PC-9 (cell line): ENCODE measurements around the gene RASAL2. TPM values are rescaled to one million over a fixed set of nuclear protein-coding genes. Genes with fewer than 3 reads are reported as not detected.

Experiments
- BruUV-seq: library from RNA; stranded (reverse); fragments of 400-500 nt; replicated peaks from 2 replicates; lab custom pipeline; 2021; lab: Mats Ljungman, UMichigan
- CTCF ChIA-PET: fragments of 300-600 bp; sonication (Branson Sonifier 250); formaldehyde crosslinking; loops from one replicate; lab custom pipeline; 2022; ENCODE audit warnings: antibody characterized with exemption; lab: Charles Lee
- POLR2A ChIA-PET: fragments of 300-600 bp; sonication (Branson Sonifier 250); formaldehyde crosslinking; loops from one replicate; lab custom pipeline; 2022; ENCODE audit warnings: antibody characterized with exemption; ENCODE audit not compliant: unreplicated experiment; lab: Charles Lee
- DNase-seq, 2 experiments: peaks; one replicate each; pipeline versions ENCODE4 v3.0.0 to v3.0.0-alpha.2; 2015 to 2022; ENCODE audit warnings: mixed read lengths in 1 of 2
- H2AFZ ChIP-seq: fragments of 200-600 bp; sonication (generic); 2 replicates; pipeline ENCODE4 v1.8.1; 2017; ENCODE audit warnings: antibody characterized with exemption
- H3F3A ChIP-seq: fragments of 200-600 bp; sonication (generic); 2 replicates; pipeline ENCODE4 v1.8.1; 2017; ENCODE audit warnings: antibody characterized with exemption, mild to moderate bottlenecking, low read depth; ENCODE audit not compliant: insufficient read depth
- H3K27ac ChIP-seq: fragments of 200-600 bp; sonication (generic); 2 replicates; pipeline ENCODE4 v1.6.1; 2016; ENCODE audit warnings: mixed run types
- H3K27me3 ChIP-seq: fragments of 200-600 bp; sonication (generic); 2 replicates; pipeline ENCODE4 v1.6.1; 2016; ENCODE audit warnings: low read depth, mixed run types; ENCODE audit not compliant: insufficient read depth
- H3K36me3 ChIP-seq: fragments of 200-600 bp; sonication (generic); 2 replicates; pipeline ENCODE4 v1.6.1; 2016; ENCODE audit warnings: low read depth, mixed run types
- H3K4me1 ChIP-seq: fragments of 200-600 bp; sonication (generic); replicated peaks from 2 replicates; pipeline ENCODE4 v1.6.1; 2016; ENCODE audit warnings: mixed run types; ENCODE audit not compliant: insufficient read depth
- H3K4me2 ChIP-seq: fragments of 200-600 bp; sonication (generic); 2 replicates; pipeline ENCODE4 v1.6.1; 2017; ENCODE audit warnings: mixed run types
- H3K4me3 ChIP-seq: fragments of 200-600 bp; sonication (generic); 2 replicates; pipeline ENCODE4 v1.6.1; 2016; ENCODE audit warnings: mixed run types
- H3K79me2 ChIP-seq: fragments of 200-600 bp; sonication (generic); 2 replicates; pipeline ENCODE4 v1.6.1; 2017; ENCODE audit warnings: low read depth, mixed run types
- H3K9me2 ChIP-seq: fragments of 200-600 bp; sonication (generic); 2 replicates; pipeline ENCODE4 v1.8.1; 2017; ENCODE audit warnings: mild to moderate bottlenecking; ENCODE audit not compliant: insufficient read depth
- H3K9me3 ChIP-seq: fragments of 200-600 bp; sonication (generic); 2 replicates; pipeline ENCODE4 v1.8.1; 2016; ENCODE audit warnings: low read depth; ENCODE audit not compliant: insufficient read depth
- H4K20me1 ChIP-seq: fragments of 200-600 bp; sonication (generic); 2 replicates; pipeline ENCODE4 v1.8.1; 2017; ENCODE audit not compliant: insufficient read depth
- CTCF ChIP-seq: fragments of 200-600 bp; sonication (generic); conservative IDR thresholded peaks from 2 replicates; pipeline ENCODE4 v1.6.1; 2017; ENCODE audit warnings: mixed run types, antibody characterized with exemption, mild to moderate bottlenecking, moderate library complexity
- EZH2 ChIP-seq: fragments of 200-600 bp; sonication (generic); IDR thresholded peaks from 2 replicates; pipeline ENCODE4 v1.8.0; 2017; ENCODE audit warnings: antibody characterized with exemption, low read depth
- intact Hi-C: fragments of 100-400 bp; cut with micrococcal nuclease; formaldehyde crosslinking; loops from one replicate; pipeline ENCODE4 v1.10.0; 2022; ENCODE audit not compliant: unreplicated experiment
- total RNA-seq: library from RNA; stranded (reverse); gene quantifications from 2 replicates; pipeline ENCODE4 v1.2.3, GENCODE V29; 2021

The RASAL2 gene
- total RNA-seq, 1 experiment from 2014 or later = 54.1 TPM

- no peak overlapping the region for H3K27ac ChIP-seq
- H3F3A ChIP-seq = no peaks in the 10 kb centered on the region
- no peaks in the 10 kb centered on the region for H3K27me3 ChIP-seq
- no peak overlapping the region for H2AFZ ChIP-seq
- ChIA-PET POLR2A (no interaction called here), CTCF (no interaction called here)
- no peaks in the 10 kb centered on the region; the same call in 1 of the 2 replicates for H3K4me1 ChIP-seq
- H3K4me2 ChIP-seq = no peak overlapping the region
- H3K9me3 ChIP-seq = no peaks in the 10 kb centered on the region
- BruUV-seq = no TSS peak
- no peaks in the 10 kb centered on the region for H3K36me3 ChIP-seq
- intact Hi-C loops = no loop called here
- no peak overlapping the region for H3K4me3 ChIP-seq
- TF ChIP-seq CTCF (no peak), EZH2 (no peak)
- no peaks in the 10 kb centered on the region; the same call in 1 of the 2 replicates for H3K79me2 ChIP-seq
- H3K9me2 ChIP-seq = no peaks in the 10 kb centered on the region
- DNase-seq = no peak
- no peaks in the 10 kb centered on the region; the same call in 1 of the 2 replicates for H4K20me1 ChIP-seq
Observed at GRCh38 chr1:178367151-178367550, 273.2 kb downstream of the RASAL2 start.

- Histone ChIP-seq H3K79me2 (no peaks in the 10 kb centered on the region), H3K9me3 (no peaks in the 10 kb centered on the region), H3F3A (no peaks in the 10 kb centered on the region), H3K27ac (no peak overlapping the region), H3K36me3 (no peaks in the 10 kb centered on the region), H2AFZ (no peak overlapping the region), H3K4me2 (no peak overlapping the region), H4K20me1 (no peaks in the 10 kb centered on the region; the same call in 1 of the 2 replicates), H3K27me3 (no peaks in the 10 kb centered on the region), H3K4me1 (no peaks in the 10 kb centered on the region; the same call in 1 of the 2 replicates), H3K9me2 (no peaks in the 10 kb centered on the region), H3K4me3 (no peak overlapping the region)
- no TSS peak for BruUV-seq
- POLR2A ChIA-PET = interaction anchor here (0.5 kb wide), 1 partner anchor 28 kb away, joined by 4 read pairs; no protein-coding TSS in a partner anchor
- CTCF ChIA-PET = no interaction called here
- no peak for DNase-seq
- intact Hi-C loops = no loop called here
- no peak for TF ChIP-seq EZH2
- TF ChIP-seq CTCF = no peak
Observed at GRCh38 chr1:178368208-178368607, 274.3 kb downstream of the RASAL2 start.

- H4K20me1 ChIP-seq = no peaks in the 10 kb centered on the region
- H3K79me2 ChIP-seq = no peaks in the 10 kb centered on the region
- TF ChIP-seq EZH2 (no peak), CTCF (no peak)
- no peak overlapping the region for H2AFZ ChIP-seq
- BruUV-seq = no TSS peak
- no peak overlapping the region for H3K4me2 ChIP-seq
- CTCF ChIA-PET = interaction anchor here (0.5 kb wide), 1 partner anchor 117 kb away, joined by 3 read pairs; no protein-coding TSS in a partner anchor
- intact Hi-C loops = no loop called here
- no peak for DNase-seq
- H3K27ac ChIP-seq = no peak overlapping the region
- POLR2A ChIA-PET = interaction anchor here (0.6 to 0.7 kb wide), 2 partner anchors 58 to 1727 kb away, joined by 8 to 11 read pairs; no protein-coding TSS in a partner anchor
- H3F3A ChIP-seq = no peaks in the 10 kb centered on the region
- no peaks in the 10 kb centered on the region for H3K9me2 ChIP-seq
- H3K4me1 ChIP-seq = peaks cover 9% of the 10 kb centered on the region
- no peak overlapping the region for H3K4me3 ChIP-seq
- H3K36me3 ChIP-seq = no peaks in the 10 kb centered on the region
- H3K9me3 ChIP-seq = no peaks in the 10 kb centered on the region
- H3K27me3 ChIP-seq = no peaks in the 10 kb centered on the region
Observed at GRCh38 chr1:178371235-178371634, 277.3 kb downstream of the RASAL2 start.
